Fibroblast of lung (primary cell): ENCODE data around the gene KLC1. TPM values are rescaled to one million over a fixed set of nuclear protein-coding genes. Genes with fewer than 3 reads are reported as not detected.
A peak's percentile ranks its signal among the peaks of the same experiment; 100 is the strongest.

ENCODE experiments used
- DNase-seq, 2 donors: peaks; one replicate each; pipeline versions ENCODE4 v3.0.0 to v3.0.0-alpha.2; 2010; ENCODE audit warnings: low read depth in 2 of 2
- H2AFZ ChIP-seq: 2 replicates; pipeline ENCODE4 v1.5.1; 2012; ENCODE audit warnings: low read length, control low read depth, inconsistent platforms
- H3K27ac ChIP-seq: 2 replicates; pipeline ENCODE4 v1.5.1; 2011; ENCODE audit warnings: low read length, control low read depth; ENCODE audit not compliant: insufficient read depth
- H3K27me3 ChIP-seq: 2 replicates; pipeline ENCODE4 v1.5.1; 2011; ENCODE audit warnings: mild to moderate bottlenecking, low read length; ENCODE audit not compliant: control insufficient read depth, insufficient read depth
- H3K36me3 ChIP-seq: 2 replicates; pipeline ENCODE4 v1.5.1; 2011; ENCODE audit warnings: low read length; ENCODE audit not compliant: control insufficient read depth, insufficient read depth
- H3K4me1 ChIP-seq: 2 replicates; pipeline ENCODE4 v1.5.1; 2011; ENCODE audit warnings: low read length; ENCODE audit not compliant: control insufficient read depth, insufficient read depth; ENCODE audit errors: extremely low read depth
- H3K4me2 ChIP-seq: 2 replicates; pipeline ENCODE4 v1.5.1; 2011; ENCODE audit warnings: low read length, control low read depth; ENCODE audit not compliant: insufficient read depth; ENCODE audit errors: extremely low read depth
- H3K4me3 ChIP-seq, 4 experiments: fragments of 200-600 bp in 1 of 4; sonication (generic) in 1 of 4; replicated peaks in 1 of 4; 2 replicates each; pipeline ENCODE4 v1.5.1; 2011 to 2016; ENCODE audit warnings: low read length in 4 of 4, low read depth in 3 of 4, mild to moderate bottlenecking in 3 of 4, control low read depth in 2 of 4, inconsistent platforms in 1 of 4, mixed read lengths in 1 of 4; ENCODE audit not compliant: insufficient read depth in 1 of 4; ENCODE audit errors: control extremely low read depth in 1 of 4
- H3K79me2 ChIP-seq: 2 replicates; pipeline ENCODE4 v1.5.1; 2012; ENCODE audit warnings: mild to moderate bottlenecking, low read length, inconsistent platforms; ENCODE audit not compliant: control insufficient read depth, insufficient read depth
- H3K9ac ChIP-seq: 2 replicates; pipeline ENCODE4 v1.5.1; 2011; ENCODE audit warnings: mild to moderate bottlenecking, low read length, control low read depth; ENCODE audit not compliant: insufficient read depth
- H3K9me3 ChIP-seq: 2 replicates; pipeline ENCODE4 v1.5.1; 2012; ENCODE audit warnings: low read depth, low read length; ENCODE audit not compliant: control insufficient read depth, insufficient read depth
- H4K20me1 ChIP-seq: 2 replicates; pipeline ENCODE4 v1.5.1; 2011; ENCODE audit warnings: low read length; ENCODE audit not compliant: control insufficient read depth, insufficient read depth; ENCODE audit errors: extremely low read depth
- EZH2 ChIP-seq: IDR thresholded peaks from 2 replicates; pipeline ENCODE4 v1.5.1; 2012; ENCODE audit warnings: low read length, control low read depth, mild to moderate bottlenecking; ENCODE audit errors: missing control alignments
- polyA plus RNA-seq, 2 donors: library from polyadenylated mRNA; depleted of rRNA in 1 of 2; stranded (reverse) in 1 of 2; unstranded in 1 of 2; fragments of >200 nt; gene quantifications; 2 replicates each; pipeline ENCODE4 v1.2.1, GENCODE V29; 2011 to 2012; ENCODE audit warnings: missing spikeins in 1 of 2
- total RNA-seq: library from RNA; depleted of rRNA; stranded (reverse); fragments of >200 nt; gene quantifications from 2 replicates; pipeline ENCODE4 v1.2.1, GENCODE V29; 2014
- TF ChIP-seq, protein P1 (sequence below), 2 donors: IDR thresholded peaks in 1 of 2; conservative IDR thresholded peaks in 1 of 2; 1 replicate in 1 of 2; 2 replicates in 1 of 2; pipeline ENCODE4 v1.5.1; 2011 to 2012; ENCODE audit warnings: low read length in 2 of 2, control low read depth in 1 of 2, inconsistent platforms in 1 of 2, low read depth in 1 of 2, mild to moderate bottlenecking in 1 of 2

KLC1 gene
- total and polyA plus RNA-seq, 2 donors (not counting 1 experiment from before 2014, with no cell fraction given): 180 to 219 TPM

DNA sequence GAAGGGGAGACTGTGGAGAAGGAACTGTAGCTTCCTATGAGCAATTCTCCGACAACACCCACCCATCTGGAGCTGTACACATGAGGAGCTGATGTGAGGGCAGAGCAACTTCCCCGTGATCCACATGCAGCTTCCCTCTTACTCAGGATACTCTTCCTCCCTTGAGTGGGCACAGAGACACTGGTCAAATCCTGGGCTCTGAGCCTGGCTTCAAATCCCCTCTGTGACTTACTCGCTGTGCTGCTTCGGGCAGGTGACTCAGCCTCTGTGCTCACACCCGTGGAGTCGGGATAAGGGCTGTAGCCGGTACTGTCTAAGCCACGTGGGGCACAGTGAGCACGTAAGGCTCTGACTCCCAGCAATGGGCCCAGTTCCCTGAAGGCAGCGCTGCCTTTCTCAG, 117.7 kb downstream of the KLC1 start:
- Histone ChIP-seq H2AFZ (no peak overlapping the region), H3K4me2 (no peak overlapping the region), H3K27ac (no peak overlapping the region), H3K36me3 (no peaks in the 10 kb centered on the region), H3K27me3 (no peaks in the 10 kb centered on the region), H3K79me2 (no peaks in the 10 kb centered on the region), H4K20me1 (no peaks in the 10 kb centered on the region), H3K4me1 (no peaks in the 10 kb centered on the region), H3K9ac (no peak overlapping the region), H3K9me3 (no peaks in the 10 kb centered on the region), H3K4me3 (no peak overlapping the region)
- peak in 1 of 2 donors; percentile 79 for DNase-seq
- TF ChIP-seq, protein P1, sequence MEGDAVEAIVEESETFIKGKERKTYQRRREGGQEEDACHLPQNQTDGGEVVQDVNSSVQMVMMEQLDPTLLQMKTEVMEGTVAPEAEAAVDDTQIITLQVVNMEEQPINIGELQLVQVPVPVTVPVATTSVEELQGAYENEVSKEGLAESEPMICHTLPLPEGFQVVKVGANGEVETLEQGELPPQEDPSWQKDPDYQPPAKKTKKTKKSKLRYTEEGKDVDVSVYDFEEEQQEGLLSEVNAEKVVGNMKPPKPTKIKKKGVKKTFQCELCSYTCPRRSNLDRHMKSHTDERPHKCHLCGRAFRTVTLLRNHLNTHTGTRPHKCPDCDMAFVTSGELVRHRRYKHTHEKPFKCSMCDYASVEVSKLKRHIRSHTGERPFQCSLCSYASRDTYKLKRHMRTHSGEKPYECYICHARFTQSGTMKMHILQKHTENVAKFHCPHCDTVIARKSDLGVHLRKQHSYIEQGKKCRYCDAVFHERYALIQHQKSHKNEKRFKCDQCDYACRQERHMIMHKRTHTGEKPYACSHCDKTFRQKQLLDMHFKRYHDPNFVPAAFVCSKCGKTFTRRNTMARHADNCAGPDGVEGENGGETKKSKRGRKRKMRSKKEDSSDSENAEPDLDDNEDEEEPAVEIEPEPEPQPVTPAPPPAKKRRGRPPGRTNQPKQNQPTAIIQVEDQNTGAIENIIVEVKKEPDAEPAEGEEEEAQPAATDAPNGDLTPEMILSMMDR (conservative IDR thresholded peaks at IDR 0.05 in 1 of 2, IDR thresholded peaks at IDR 0.05 in 1 of 2; ENCODE audit: low read depth in 1 of 2, low read length in 2 of 2): no peak
- no peak for TF ChIP-seq EZH2

DNA sequence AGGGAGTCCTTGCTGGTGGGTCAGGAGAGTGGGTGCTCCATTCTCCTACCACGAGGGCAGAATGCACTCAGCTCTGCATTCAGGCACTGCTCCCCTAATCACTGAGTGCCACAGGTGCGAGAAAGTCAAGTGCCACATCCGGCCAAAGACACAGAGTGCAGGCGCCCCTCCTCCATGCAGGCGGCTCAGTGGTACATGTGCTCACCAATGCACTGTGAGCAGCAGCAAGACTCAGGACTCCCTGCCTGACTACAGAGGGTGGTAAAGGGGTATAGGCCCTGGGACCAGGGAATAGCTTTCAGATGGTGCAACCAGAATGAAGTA, 119.5 kb downstream of the KLC1 start:
- Histone ChIP-seq H3K36me3 (no peaks in the 10 kb centered on the region), H4K20me1 (no peaks in the 10 kb centered on the region), H3K9me3 (no peaks in the 10 kb centered on the region), H3K4me3 (no peak overlapping the region), H3K27ac (no peak overlapping the region), H3K4me2 (no peak overlapping the region), H3K79me2 (no peaks in the 10 kb centered on the region), H3K4me1 (no peaks in the 10 kb centered on the region), H2AFZ (no peak overlapping the region), H3K9ac (no peak overlapping the region), H3K27me3 (no peaks in the 10 kb centered on the region)
- TF ChIP-seq, protein P1 (conservative IDR thresholded peaks at IDR 0.05 in 1 of 2, IDR thresholded peaks at IDR 0.05 in 1 of 2; ENCODE audit: low read depth in 1 of 2, low read length in 2 of 2): no peak
- TF ChIP-seq EZH2: no peak
- no peak for DNase-seq

DNA sequence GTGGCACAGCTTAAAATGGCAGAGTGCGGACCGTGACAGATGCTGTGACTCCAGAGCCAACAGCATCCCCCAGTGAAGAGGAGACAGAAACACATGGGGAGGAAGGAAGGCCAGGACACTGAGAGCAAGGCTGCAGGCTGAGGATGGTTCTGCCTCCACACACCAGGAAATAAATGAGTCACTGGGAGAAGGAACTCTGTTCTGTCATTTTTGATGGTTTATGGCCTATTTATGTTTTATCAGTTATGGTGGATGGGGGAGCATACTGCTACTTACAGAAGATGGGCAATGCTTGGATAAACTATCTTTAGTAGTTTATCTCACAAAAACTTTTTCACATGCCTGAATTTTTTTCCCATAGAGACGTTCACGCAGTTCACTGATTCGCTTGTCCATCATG, 120.4 kb downstream of the KLC1 start:
- TF ChIP-seq, protein P1 (conservative IDR thresholded peaks at IDR 0.05 in 1 of 2, IDR thresholded peaks at IDR 0.05 in 1 of 2; ENCODE audit: low read depth in 1 of 2, low read length in 2 of 2): no peak
- TF ChIP-seq EZH2: no peak
- Histone ChIP-seq H3K9me3 (no peaks in the 10 kb centered on the region), H3K27me3 (no peaks in the 10 kb centered on the region), H3K4me2 (no peak overlapping the region), H2AFZ (no peak overlapping the region), H3K27ac (no peak overlapping the region), H3K79me2 (no peaks in the 10 kb centered on the region), H3K4me1 (no peaks in the 10 kb centered on the region), H3K4me3 (no peak overlapping the region), H3K36me3 (no peaks in the 10 kb centered on the region), H4K20me1 (no peaks in the 10 kb centered on the region), H3K9ac (no peak overlapping the region)
- no peak for DNase-seq
